WTC11 (cell line): ENCODE measurements around the gene PPEF1.

ENCODE experiments used
- CREM ChIP-seq: sonication (generic); formaldehyde crosslinking; IDR thresholded peaks from 2 replicates; pipeline ENCODE4 v1.8.1; 2022; ENCODE audit warnings: mild to moderate bottlenecking, missing genetic modification reagents, moderate library complexity
- FOXJ3 ChIP-seq: sonication (generic); formaldehyde crosslinking; IDR thresholded peaks from 2 replicates; pipeline ENCODE4 v1.9.0; 2021; ENCODE audit warnings: missing genetic modification reagents, mild to moderate bottlenecking, borderline replicate concordance
- JUN ChIP-seq: sonication (generic); formaldehyde crosslinking; IDR thresholded peaks from 2 replicates; pipeline ENCODE4 v1.8.0; 2023; ENCODE audit warnings: mild to moderate bottlenecking, missing genetic modification reagents
- MXD4 ChIP-seq: fragments of 250-450 bp; sonication (Bioruptor Pico); IDR thresholded peaks from 2 replicates; pipeline ENCODE4 v1.8.0; 2021; ENCODE audit warnings: mild to moderate bottlenecking, moderate library complexity, borderline replicate concordance
- NR3C1 ChIP-seq: sonication (generic); formaldehyde crosslinking; conservative IDR thresholded peaks from 2 replicates; pipeline ENCODE4 v1.8.1; 2023; ENCODE audit warnings: low read depth, mild to moderate bottlenecking, missing genetic modification reagents
- ZNF423 ChIP-seq: fragments of 250-450 bp; sonication (Bioruptor Pico); IDR thresholded peaks from 2 replicates; pipeline ENCODE4 v2.1.2; 2022; ENCODE audit warnings: mild to moderate bottlenecking, moderate library complexity
- TF ChIP-seq, protein P1 (sequence below): sonication (generic); formaldehyde crosslinking; IDR thresholded peaks from 2 replicates; pipeline ENCODE4 v1.8.0; 2022; ENCODE audit warnings: mild to moderate bottlenecking, missing genetic modification reagents
- TF ChIP-seq, protein P2 (sequence below): sonication (generic); formaldehyde crosslinking; IDR thresholded peaks from 2 replicates; pipeline ENCODE4 v1.8.1; 2023; ENCODE audit warnings: mild to moderate bottlenecking, missing genetic modification reagents
- TF ChIP-seq, protein P3 (sequence below): sonication (generic); formaldehyde crosslinking; IDR thresholded peaks from 2 replicates; pipeline ENCODE4 v1.8.1; 2022; ENCODE audit warnings: mild to moderate bottlenecking, missing genetic modification reagents, moderate library complexity, borderline replicate concordance
- TF ChIP-seq, protein P4 (sequence below): fragments of 200-600 bp; IDR thresholded peaks from 2 replicates; pipeline ENCODE4 v1.8.0; 2022; ENCODE audit warnings: antibody characterized with exemption
- TF ChIP-seq, protein P5 (sequence below): fragments of 250-450 bp; sonication (Bioruptor Pico); IDR thresholded peaks from 2 replicates; pipeline ENCODE4 v1.9.0; 2021; ENCODE audit warnings: mild to moderate bottlenecking
- TF ChIP-seq, protein P6 (sequence below): sonication (generic); formaldehyde crosslinking; IDR thresholded peaks from 2 replicates; pipeline ENCODE4 v1.8.0; 2022; ENCODE audit warnings: mild to moderate bottlenecking, missing genetic modification reagents
- TF ChIP-seq, protein P7 (sequence below): sonication (generic); formaldehyde crosslinking; IDR thresholded peaks from 2 replicates; pipeline ENCODE4 v1.8.1; 2022; ENCODE audit warnings: low read depth, missing genetic modification reagents, borderline replicate concordance

DNA sequence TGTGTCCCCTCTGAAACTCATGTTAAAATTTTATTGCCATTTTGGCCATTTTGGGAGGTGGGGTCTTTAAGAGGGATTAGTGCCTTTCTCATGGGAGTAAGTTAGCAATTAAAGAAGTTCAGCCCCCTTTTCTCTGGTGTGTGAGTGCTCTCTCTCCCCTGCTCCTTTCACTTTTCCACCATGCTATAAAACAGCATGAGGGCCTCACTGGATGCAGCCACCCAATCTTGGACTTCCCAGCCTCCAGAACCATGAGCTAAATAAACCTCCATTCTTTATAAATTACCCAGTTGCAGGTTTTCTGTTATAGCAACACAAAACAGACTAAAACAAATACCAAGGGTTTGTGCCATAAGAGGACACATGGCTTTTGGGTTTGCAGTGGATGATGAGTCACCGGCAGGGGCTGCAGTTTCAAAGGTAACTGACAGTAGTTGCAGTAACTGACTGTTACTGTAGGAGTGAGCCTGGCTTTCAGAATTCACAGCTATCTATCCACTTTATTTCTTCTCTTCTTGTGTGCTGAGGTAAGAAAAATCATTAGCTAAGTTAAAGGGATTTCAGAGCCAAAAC is 121.5 kb downstream of the PPEF1 start:
- TF ChIP-seq, protein P1, sequence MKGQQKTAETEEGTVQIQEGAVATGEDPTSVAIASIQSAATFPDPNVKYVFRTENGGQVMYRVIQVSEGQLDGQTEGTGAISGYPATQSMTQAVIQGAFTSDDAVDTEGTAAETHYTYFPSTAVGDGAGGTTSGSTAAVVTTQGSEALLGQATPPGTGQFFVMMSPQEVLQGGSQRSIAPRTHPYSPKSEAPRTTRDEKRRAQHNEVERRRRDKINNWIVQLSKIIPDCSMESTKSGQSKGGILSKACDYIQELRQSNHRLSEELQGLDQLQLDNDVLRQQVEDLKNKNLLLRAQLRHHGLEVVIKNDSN (CRISPR knock-in tag) = no peak
- TF ChIP-seq, protein P2, sequence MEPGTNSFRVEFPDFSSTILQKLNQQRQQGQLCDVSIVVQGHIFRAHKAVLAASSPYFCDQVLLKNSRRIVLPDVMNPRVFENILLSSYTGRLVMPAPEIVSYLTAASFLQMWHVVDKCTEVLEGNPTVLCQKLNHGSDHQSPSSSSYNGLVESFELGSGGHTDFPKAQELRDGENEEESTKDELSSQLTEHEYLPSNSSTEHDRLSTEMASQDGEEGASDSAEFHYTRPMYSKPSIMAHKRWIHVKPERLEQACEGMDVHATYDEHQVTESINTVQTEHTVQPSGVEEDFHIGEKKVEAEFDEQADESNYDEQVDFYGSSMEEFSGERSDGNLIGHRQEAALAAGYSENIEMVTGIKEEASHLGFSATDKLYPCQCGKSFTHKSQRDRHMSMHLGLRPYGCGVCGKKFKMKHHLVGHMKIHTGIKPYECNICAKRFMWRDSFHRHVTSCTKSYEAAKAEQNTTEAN (CRISPR knock-in tag) = no peak
- TF ChIP-seq JUN (no peak), MXD4 (CRISPR knock-in tag) (no peak), CREM (CRISPR knock-in tag) (no peak), NR3C1 (no peak), ZNF423 (no peak), FOXJ3 (CRISPR knock-in tag) (no peak)
- TF ChIP-seq, protein P3, sequence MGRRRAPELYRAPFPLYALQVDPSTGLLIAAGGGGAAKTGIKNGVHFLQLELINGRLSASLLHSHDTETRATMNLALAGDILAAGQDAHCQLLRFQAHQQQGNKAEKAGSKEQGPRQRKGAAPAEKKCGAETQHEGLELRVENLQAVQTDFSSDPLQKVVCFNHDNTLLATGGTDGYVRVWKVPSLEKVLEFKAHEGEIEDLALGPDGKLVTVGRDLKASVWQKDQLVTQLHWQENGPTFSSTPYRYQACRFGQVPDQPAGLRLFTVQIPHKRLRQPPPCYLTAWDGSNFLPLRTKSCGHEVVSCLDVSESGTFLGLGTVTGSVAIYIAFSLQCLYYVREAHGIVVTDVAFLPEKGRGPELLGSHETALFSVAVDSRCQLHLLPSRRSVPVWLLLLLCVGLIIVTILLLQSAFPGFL = no peak
- TF ChIP-seq, protein P4, sequence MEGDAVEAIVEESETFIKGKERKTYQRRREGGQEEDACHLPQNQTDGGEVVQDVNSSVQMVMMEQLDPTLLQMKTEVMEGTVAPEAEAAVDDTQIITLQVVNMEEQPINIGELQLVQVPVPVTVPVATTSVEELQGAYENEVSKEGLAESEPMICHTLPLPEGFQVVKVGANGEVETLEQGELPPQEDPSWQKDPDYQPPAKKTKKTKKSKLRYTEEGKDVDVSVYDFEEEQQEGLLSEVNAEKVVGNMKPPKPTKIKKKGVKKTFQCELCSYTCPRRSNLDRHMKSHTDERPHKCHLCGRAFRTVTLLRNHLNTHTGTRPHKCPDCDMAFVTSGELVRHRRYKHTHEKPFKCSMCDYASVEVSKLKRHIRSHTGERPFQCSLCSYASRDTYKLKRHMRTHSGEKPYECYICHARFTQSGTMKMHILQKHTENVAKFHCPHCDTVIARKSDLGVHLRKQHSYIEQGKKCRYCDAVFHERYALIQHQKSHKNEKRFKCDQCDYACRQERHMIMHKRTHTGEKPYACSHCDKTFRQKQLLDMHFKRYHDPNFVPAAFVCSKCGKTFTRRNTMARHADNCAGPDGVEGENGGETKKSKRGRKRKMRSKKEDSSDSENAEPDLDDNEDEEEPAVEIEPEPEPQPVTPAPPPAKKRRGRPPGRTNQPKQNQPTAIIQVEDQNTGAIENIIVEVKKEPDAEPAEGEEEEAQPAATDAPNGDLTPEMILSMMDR = no peak
- TF ChIP-seq, protein P5, sequence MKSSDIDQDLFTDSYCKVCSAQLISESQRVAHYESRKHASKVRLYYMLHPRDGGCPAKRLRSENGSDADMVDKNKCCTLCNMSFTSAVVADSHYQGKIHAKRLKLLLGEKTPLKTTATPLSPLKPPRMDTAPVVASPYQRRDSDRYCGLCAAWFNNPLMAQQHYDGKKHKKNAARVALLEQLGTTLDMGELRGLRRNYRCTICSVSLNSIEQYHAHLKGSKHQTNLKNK (CRISPR knock-in tag) = no peak
- TF ChIP-seq, protein P6, sequence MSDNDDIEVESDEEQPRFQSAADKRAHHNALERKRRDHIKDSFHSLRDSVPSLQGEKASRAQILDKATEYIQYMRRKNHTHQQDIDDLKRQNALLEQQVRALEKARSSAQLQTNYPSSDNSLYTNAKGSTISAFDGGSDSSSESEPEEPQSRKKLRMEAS (CRISPR knock-in tag) = no peak
- TF ChIP-seq, protein P7, sequence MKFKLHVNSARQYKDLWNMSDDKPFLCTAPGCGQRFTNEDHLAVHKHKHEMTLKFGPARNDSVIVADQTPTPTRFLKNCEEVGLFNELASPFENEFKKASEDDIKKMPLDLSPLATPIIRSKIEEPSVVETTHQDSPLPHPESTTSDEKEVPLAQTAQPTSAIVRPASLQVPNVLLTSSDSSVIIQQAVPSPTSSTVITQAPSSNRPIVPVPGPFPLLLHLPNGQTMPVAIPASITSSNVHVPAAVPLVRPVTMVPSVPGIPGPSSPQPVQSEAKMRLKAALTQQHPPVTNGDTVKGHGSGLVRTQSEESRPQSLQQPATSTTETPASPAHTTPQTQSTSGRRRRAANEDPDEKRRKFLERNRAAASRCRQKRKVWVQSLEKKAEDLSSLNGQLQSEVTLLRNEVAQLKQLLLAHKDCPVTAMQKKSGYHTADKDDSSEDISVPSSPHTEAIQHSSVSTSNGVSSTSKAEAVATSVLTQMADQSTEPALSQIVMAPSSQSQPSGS (CRISPR knock-in tag) = no peak
